Heart right ventricle (tissue), 16 donors: ENCODE measurements around the gene GPD1. TPM values are rescaled to one million over a fixed set of nuclear protein-coding genes. Genes with fewer than 3 reads are reported as not detected.

Source experiments
- ATAC-seq, 8 donors: fragments of 200-7000 bp; cut with Tn5 transposase; one replicate each; pipeline ENCODE4 v1.9.1; 2020; ENCODE audit warnings: mild to moderate bottlenecking in 8 of 8, moderate library complexity in 8 of 8, moderate number of reproducible peaks in 1 of 8
- DNase-seq, 2 donors: peaks; one replicate each; pipeline ENCODE4 v3.0.0-alpha.2; 2020
- H3K27ac ChIP-seq, 10 donors: fragments of 200-600 bp; sonication (generic) in 2 of 10; one replicate each; pipeline versions ENCODE4 v1.5.0 to v1.8.0; 2020 to 2022; ENCODE audit warnings: mild to moderate bottlenecking in 3 of 10
- H3K27me3 ChIP-seq, 7 donors: fragments of 200-600 bp; one replicate each; pipeline ENCODE4 v1.8.0; 2021 to 2022; ENCODE audit warnings: mild to moderate bottlenecking in 2 of 7
- H3K36me3 ChIP-seq, 9 donors: fragments of 200-600 bp; sonication (generic) in 1 of 9; one replicate each; pipeline versions ENCODE4 v1.5.0 to v1.8.0; 2020 to 2022; ENCODE audit warnings: mild to moderate bottlenecking in 2 of 9
- H3K4me1 ChIP-seq, 9 donors: fragments of 200-600 bp; sonication (generic) in 1 of 9; one replicate each; pipeline versions ENCODE4 v1.5.0 to v1.8.0; 2020 to 2022; ENCODE audit warnings: mild to moderate bottlenecking in 4 of 9
- H3K4me3 ChIP-seq, 10 donors: fragments of 200-600 bp; sonication (generic) in 2 of 10; one replicate each; pipeline versions ENCODE4 v1.5.0 to v1.8.0; 2020 to 2022; ENCODE audit warnings: mild to moderate bottlenecking in 7 of 10, moderate library complexity in 2 of 10
- H3K9me3 ChIP-seq, 11 donors: fragments of 200-600 bp in 10 of 11; sonication (generic) in 2 of 11; one replicate each; pipeline versions ENCODE4 v1.5.0 to v1.8.0; 2013 to 2022; ENCODE audit warnings: mild to moderate bottlenecking in 2 of 11, control low read depth in 1 of 11, moderate library complexity in 1 of 11
- WGBS, 2 donors: extraction: QIAGEN DNeasy Blood & Tissue Kit; methylation state at CpG; one replicate each; pipeline ENCODE4 v1.1.7; 2013; ENCODE audit warnings: inconsistent platforms in 1 of 2; 5-methylcytosine and 5-hydroxymethylcytosine counted together
- intact Hi-C, 10 donors: fragments of 100-400 bp; cut with DNase I; formaldehyde crosslinking; loops; one replicate each; pipeline versions ENCODE4 v1.11.1 to v1.14.2; 2022
- polyA plus RNA-seq, 2 donors: library from polyadenylated mRNA; stranded (reverse); fragments of 200-250 nt; gene quantifications; one replicate each; pipeline ENCODE4 v1.2.3, GENCODE V29; 2013
- total RNA-seq, 10 donors: library from RNA; stranded (reverse); fragmentation: NEBNext Ultra II Directional in 3 of 10; extraction: Animal tissue kit (Norgen Biotek cat#: 25700) in 3 of 10; gene quantifications; one replicate each; pipeline versions ENCODE4 v1.2.1 to v1.2.4, GENCODE V29; 2021 to 2023
- TF ChIP-seq, protein P1 (sequence below), 9 donors: fragments of 200-600 bp; sonication (generic) in 2 of 9; IDR thresholded peaks; one replicate each; pipeline versions ENCODE4 v1.5.0 to v1.8.0; 2021 to 2022; ENCODE audit warnings: antibody characterized with exemption in 9 of 9, mild to moderate bottlenecking in 5 of 9, moderate library complexity in 1 of 9
- donor health status: Arrhythmogenic right ventricular cardiomyopathy.
- donor health status: ischemic (EF 13 %, LVEDD 7.1; RV severe dilation, severe dysfunction).
- donor health status: healthy with polysubstance abuse.
- donor health status: DM: no; HTN: yes; CAD: no.
- donor health status: DM: no; HTN: no; CAD: no.
- donor health status: ischemic (EF 25% LVEDD 6.9; RV normal size, moderate dysfunction).
- donor health status: ischemic (EF 25% LVEDD 5.7; RV mildly dilated, moderate dysfunction).
- donor health status: healthy.
- donor health status: DM: yes; HTN: yes; CAD: no.
- donor health status: Ischemic cardiomyopathy.
- donor health status: ischemic (EF 35%, LVEDD 5.7; RV mildly dilated, moderate dysfunction).
- donor health status: nonischemic (EF 11% LVEDD 7.7; RV severe dilation, severe dysfunction).
- donor health status: DM: yes; HTN: yes; CAD: no.
- donor health status: PGD.
- donor health status: ischemic (EF 29% LVEDD 5.4; RV normal size, mild dysfunction).
- donor health status: nonischemic (EF 23%, LVEDD 6.1; RV moderate dilation, normal function).

The GPD1 gene
- total and polyA plus RNA-seq, 12 donors, result 5.2 to 67.7 (median 15.3) TPM

- Histone ChIP-seq H3K4me1 (peaks cover 23 to 56% (median 41%) of the 10 kb centered on the region in 9 donors), H3K36me3 (no peaks in the 10 kb centered on the region), H3K9me3 (no peaks in the 10 kb centered on the region), H3K4me3 (no peak overlapping the region), H3K27ac (no peak overlapping the region), H3K27me3 (no peaks in the 10 kb centered on the region)
- no peak for ATAC-seq
- intact Hi-C loops, result no loop called here
- 94 to 95% methylated on average over 17 of the region's 17 CpGs for whole genome bisulfite sequencing, 2 donors
- TF ChIP-seq, protein P1, sequence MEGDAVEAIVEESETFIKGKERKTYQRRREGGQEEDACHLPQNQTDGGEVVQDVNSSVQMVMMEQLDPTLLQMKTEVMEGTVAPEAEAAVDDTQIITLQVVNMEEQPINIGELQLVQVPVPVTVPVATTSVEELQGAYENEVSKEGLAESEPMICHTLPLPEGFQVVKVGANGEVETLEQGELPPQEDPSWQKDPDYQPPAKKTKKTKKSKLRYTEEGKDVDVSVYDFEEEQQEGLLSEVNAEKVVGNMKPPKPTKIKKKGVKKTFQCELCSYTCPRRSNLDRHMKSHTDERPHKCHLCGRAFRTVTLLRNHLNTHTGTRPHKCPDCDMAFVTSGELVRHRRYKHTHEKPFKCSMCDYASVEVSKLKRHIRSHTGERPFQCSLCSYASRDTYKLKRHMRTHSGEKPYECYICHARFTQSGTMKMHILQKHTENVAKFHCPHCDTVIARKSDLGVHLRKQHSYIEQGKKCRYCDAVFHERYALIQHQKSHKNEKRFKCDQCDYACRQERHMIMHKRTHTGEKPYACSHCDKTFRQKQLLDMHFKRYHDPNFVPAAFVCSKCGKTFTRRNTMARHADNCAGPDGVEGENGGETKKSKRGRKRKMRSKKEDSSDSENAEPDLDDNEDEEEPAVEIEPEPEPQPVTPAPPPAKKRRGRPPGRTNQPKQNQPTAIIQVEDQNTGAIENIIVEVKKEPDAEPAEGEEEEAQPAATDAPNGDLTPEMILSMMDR (IDR thresholded peaks at IDR 0.05), result no peak
- no peak for DNase-seq
Measured at GRCh38 chr12:50107416-50108268, 3.8 kb downstream of the GPD1 start.

GRCh38 chr12:50109319-50109718, 5.5 kb downstream of the GPD1 start:
- H3K36me3 ChIP-seq, result peaks cover 0 to 4% (median 0%) of the 10 kb centered on the region in 9 donors
- no peaks in the 10 kb centered on the region for H3K9me3 ChIP-seq
- 87 to 88% methylated on average over 3 of the region's 3 CpGs for whole genome bisulfite sequencing, 2 donors
- no peak overlapping the region for H3K4me3 ChIP-seq
- H3K27me3 ChIP-seq, result no peaks in the 10 kb centered on the region
- peaks cover 16 to 55% (median 43%) of the 10 kb centered on the region in 9 donors for H3K4me1 ChIP-seq
- TF ChIP-seq, protein P1 (IDR thresholded peaks at IDR 0.05), result no peak
- ATAC-seq (no peak), DNase-seq (no peak)
- intact Hi-C loops, result no loop called here
- H3K27ac ChIP-seq, result peak overlapping the region; percentile 69 to 96 (median 92)

- Histone ChIP-seq H3K4me1 (peaks cover 16 to 52% (median 45%) of the 10 kb centered on the region in 9 donors), H3K27me3 (no peaks in the 10 kb centered on the region), H3K4me3 (peak overlapping the region in 6 of 10 donors; percentile 15 to 39 (median 24)), H3K27ac (peak overlapping the region; percentile 69 to 96 (median 92)), H3K9me3 (no peaks in the 10 kb centered on the region), H3K36me3 (peaks cover 0 to 13% (median 0%) of the 10 kb centered on the region in 9 donors)
- DNase-seq (peak; percentile 61 to 69), ATAC-seq (peak in 6 of 8 donors; percentile 0 to 36 (median 5))
- TF ChIP-seq, protein P1 (IDR thresholded peaks at IDR 0.05), result no peak
- 27 to 38% methylated on average over 8 of the region's 8 CpGs for WGBS, 2 donors
- intact Hi-C loops, result loop anchor here in 6 of 10 donors (2.0 to 10.0 kb wide), 6 partner anchors 23 to 292 kb away; partner anchors contain the start of genes CERS5 (in 6 of the 6), LARP4 (in 1 of the 6) and SMARCD1 (in 1 of the 6)
Measured at GRCh38 chr12:50110127-50110761, 6.4 kb downstream of the GPD1 start.

- WGBS, 2 donors, result 26 to 28% methylated on average over 7 of the region's 7 CpGs
- intact Hi-C loops, result loop anchor here in 6 of 10 donors (2.0 to 10.0 kb wide), 6 partner anchors 24 to 291 kb away; partner anchors contain the start of genes CERS5 (in 6 of the 6), LARP4 (in 1 of the 6) and SMARCD1 (in 1 of the 6)
- DNase-seq (peak; percentile 75 to 76), ATAC-seq (peak; percentile 14 to 72 (median 56))
- Histone ChIP-seq H3K27ac (peak overlapping the region; percentile 69 to 96 (median 92)), H3K4me3 (peak overlapping the region in 9 of 10 donors; percentile 12 to 100 (median 36)), H3K27me3 (no peaks in the 10 kb centered on the region), H3K9me3 (no peaks in the 10 kb centered on the region), H3K36me3 (peaks cover 0 to 19% (median 0%) of the 10 kb centered on the region in 9 donors), H3K4me1 (peaks cover 16 to 58% (median 45%) of the 10 kb centered on the region in 9 donors)
- TF ChIP-seq, protein P1 (IDR thresholded peaks at IDR 0.05), result no peak
Measured at GRCh38 chr12:50110762-50111351, 7.0 kb downstream of the GPD1 start.
